H1 (cell line): Measurements from ENCODE around the gene CNOT3. TPM values are rescaled to one million over a fixed set of nuclear protein-coding genes. Genes with fewer than 3 reads are reported as not detected.
A peak's percentile ranks its signal among the peaks of the same experiment; 100 is the strongest.

Experiments
- ASH2L ChIP-seq: fragments of 200-600, 300-600 bp; sonication (generic); IDR thresholded peaks from one replicate; pipeline ENCODE4 v1.7.1; 2017; ENCODE audit warnings: low read length
- polyA plus RNA-seq, 7 experiments: library from polyadenylated mRNA; depleted of rRNA in 3 of 7; stranded (reverse) in 5 of 7; unstranded in 2 of 7; fragments of >200 nt in 5 of 7; fragments of 200-250 nt in 2 of 7; gene quantifications; 1 replicate in 5 of 7; 2 replicates in 1 of 7; 4 replicates in 1 of 7; pipeline versions ENCODE4 v1.2.1 to v1.2.3, GENCODE V29; 2011 to 2013; ENCODE audit warnings: missing spikeins in 2 of 7, mixed read lengths in 2 of 7
- total RNA-seq: library from RNA; stranded (reverse); fragmentation: NEBNext Ultra II Directional; extraction: Animal tissue kit (Norgen Biotek cat#: 25700); gene quantifications from 2 replicates; pipeline ENCODE4 v1.2.1, GENCODE V29; 2021
- TF ChIP-seq, protein P1 (sequence below), 3 experiments: IDR thresholded peaks; 1 replicate in 2 of 3; 2 replicates in 1 of 3; pipeline versions ENCODE4 v1.5.1 to v1.6.1; 2011; ENCODE audit warnings: low read length in 3 of 3, mild to moderate bottlenecking in 3 of 3, inconsistent platforms in 2 of 3, low read depth in 1 of 3, moderate library complexity in 1 of 3; ENCODE audit not compliant: insufficient read depth in 1 of 3; ENCODE audit errors: control extremely low read depth in 1 of 3

CNOT3 gene
- total and polyA plus RNA-seq, 2 of the 8 experiments (the other 6 are each of a cell fraction or from before 2014, with no cell fraction given): 21.2 to 86.4 TPM

DNA sequence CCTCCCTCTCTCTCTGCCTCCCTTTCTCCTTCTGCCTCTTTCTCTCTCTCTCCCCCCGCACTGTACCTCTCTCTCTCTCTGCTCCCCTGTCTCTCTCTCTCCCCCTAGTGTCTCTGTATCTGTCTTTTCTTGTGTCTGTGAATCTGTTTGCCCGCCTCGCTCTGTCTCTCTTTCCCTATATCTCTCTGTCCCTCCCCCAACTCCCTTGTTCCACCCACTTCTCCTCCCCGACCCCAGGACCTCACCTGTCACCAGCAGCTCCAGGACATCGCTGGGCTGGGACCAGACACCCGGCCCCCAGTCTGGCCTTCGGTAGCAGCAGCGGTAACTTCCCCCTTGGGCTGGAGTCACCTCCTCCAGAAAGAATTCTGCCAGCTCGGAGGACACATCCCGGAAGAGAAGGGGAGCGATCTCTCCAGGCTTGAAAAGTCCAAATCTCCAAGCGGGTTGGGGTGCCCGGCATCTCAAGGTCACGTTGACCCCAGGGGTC is 40.9 kb upstream of the CNOT3 start (continued):
- TF ChIP-seq, protein P1, sequence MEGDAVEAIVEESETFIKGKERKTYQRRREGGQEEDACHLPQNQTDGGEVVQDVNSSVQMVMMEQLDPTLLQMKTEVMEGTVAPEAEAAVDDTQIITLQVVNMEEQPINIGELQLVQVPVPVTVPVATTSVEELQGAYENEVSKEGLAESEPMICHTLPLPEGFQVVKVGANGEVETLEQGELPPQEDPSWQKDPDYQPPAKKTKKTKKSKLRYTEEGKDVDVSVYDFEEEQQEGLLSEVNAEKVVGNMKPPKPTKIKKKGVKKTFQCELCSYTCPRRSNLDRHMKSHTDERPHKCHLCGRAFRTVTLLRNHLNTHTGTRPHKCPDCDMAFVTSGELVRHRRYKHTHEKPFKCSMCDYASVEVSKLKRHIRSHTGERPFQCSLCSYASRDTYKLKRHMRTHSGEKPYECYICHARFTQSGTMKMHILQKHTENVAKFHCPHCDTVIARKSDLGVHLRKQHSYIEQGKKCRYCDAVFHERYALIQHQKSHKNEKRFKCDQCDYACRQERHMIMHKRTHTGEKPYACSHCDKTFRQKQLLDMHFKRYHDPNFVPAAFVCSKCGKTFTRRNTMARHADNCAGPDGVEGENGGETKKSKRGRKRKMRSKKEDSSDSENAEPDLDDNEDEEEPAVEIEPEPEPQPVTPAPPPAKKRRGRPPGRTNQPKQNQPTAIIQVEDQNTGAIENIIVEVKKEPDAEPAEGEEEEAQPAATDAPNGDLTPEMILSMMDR (IDR thresholded peaks at IDR 0.05; ENCODE audit: control extremely low read depth in 1 of 3, insufficient read depth in 1 of 3, low read depth in 1 of 3, low read length in 3 of 3): peak in 1 of 3 experiments; percentile 18; a peak in 1 of 4 replicates
- TF ChIP-seq ASH2L: no peak
